NCI-H2227 treated with DMSO at 0.1 percent for 48 hours (cell line): Measurements from ENCODE around the gene TSPAN12.

Experiments
- DNase-seq: peaks from one replicate; lab custom pipeline; 2025; lab: John Stamatoyannopoulos, UW

TSPAN12 gene

DNA sequence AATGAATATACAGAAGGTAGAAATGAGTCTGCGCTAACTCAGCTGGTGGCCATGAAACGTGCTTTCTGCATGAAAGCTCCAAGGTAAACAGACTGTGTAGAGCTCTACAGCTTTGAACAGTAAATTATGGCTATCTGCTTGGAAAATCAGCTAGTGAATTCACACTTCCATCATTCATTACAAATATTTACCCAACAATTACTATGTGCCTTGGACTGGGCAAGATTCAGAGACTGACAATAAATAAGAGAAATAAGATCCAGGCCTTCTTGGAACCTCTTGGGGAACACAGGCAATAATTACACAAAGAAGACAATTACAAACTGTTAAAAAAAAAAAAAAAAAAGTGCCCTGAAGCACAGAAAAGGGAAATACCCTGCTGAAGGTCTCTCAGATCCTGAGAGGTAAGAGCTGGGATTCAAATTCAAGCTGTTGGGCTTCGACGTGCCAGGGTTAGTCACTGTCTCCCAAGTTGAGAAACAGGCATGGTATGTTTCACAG, 15.8 kb downstream of the TSPAN12 start:
- DNase-seq, result peak; percentile 33

DNA sequence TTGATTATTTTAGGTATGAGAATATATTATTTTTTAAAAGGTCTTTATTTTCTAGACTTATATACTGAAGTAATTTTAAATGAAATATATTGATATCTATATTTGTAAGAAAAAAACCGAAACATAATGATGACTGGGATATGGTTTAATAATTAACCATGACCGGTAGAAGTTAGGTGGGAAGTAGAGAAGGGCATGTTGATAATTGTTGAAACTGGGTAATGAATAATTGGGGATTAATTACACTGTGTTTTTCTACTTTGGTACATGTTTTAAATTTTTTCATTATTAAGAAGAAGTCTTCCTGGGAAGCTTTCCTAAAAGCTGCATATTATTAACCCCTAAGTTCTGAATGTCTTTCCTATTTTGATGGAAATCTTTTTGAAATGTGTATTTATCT, 16.3 kb downstream of the TSPAN12 start:
- DNase-seq, result no peak

DNA sequence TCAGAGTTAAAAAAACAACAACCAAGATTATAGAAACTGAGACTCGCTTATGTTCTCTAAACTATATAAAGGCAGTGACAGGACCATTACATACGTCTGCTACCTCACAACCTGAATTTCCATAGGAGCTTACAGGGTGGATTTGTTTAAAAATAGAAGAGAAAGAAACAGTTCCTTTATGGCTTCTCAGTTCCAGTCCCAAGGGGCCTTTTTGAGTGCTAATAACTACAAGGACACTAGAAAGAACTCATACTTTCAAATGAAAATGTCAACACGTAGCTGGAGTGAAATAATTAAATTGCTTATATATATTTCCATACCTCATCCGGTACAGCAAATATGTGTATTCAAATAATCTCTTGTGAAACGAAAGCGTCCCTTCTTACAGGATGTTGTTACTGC, 19.7 kb downstream of the TSPAN12 start:
- DNase-seq, result no peak

DNA sequence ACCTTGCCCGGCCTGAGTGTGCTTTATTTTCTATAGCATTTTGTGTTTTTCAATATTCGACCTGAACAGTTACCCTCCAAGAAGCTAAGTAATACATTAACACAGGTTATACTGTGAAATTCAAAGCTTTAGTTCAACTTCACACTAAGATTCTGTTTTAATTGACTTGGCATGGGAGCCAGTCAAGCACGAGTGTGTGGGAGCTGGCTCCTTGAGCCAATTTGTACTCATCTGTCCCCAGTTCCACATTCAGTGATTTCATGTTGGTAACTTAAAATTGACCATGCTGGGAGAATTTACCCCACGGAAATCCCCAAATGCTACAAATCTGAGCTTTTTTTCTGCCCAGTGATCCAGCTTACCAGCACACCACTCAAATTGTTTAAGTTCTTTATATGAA, 20.3 kb downstream of the TSPAN12 start:
- no peak for DNase-seq

DNA sequence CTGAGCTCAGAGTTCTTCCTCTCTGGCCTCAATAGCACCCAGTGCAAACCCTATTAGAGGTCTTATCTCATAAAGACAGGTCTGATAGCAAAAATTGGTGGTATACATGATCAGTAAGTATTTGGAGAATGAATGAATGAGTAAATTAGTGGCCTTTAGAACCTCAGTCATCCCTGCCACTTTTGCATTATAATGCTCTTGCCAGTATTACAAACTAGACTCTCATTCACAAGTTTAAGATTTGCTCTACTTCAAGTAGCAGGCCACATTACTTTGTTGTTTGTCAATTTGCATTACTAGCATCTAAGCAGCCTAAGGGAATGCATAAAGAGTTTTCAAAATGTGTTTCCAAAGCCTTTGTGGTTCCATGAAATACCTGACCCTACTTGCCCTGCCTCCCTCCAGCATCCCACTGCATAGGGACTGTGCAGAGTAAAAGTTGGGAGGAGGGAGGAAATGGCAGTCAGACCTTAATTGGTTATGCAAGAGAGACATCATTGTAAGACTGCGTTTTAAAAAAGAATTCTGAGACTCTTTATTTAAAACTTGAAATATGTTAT, 21.3 kb downstream of the TSPAN12 start:
- DNase-seq, result no peak

DNA sequence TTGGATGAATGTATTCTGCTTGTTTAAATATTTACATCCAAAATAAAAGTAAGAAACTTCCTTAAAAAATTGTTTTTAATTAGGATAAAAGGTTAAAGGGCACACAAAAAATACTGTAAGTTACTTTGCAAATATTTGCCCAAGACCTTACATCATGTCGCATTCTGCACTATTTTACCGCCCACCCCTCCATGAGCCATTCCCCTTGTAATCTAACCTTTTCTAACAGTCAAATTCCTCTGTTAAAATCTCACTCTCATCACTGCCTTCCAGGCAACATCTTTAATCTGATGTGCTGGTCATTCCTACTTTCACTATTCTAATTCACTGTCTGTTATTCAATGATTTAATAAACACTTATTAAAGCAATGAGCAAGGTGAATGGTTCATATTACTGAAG, 23.2 kb downstream of the TSPAN12 start:
- no peak for DNase-seq

DNA sequence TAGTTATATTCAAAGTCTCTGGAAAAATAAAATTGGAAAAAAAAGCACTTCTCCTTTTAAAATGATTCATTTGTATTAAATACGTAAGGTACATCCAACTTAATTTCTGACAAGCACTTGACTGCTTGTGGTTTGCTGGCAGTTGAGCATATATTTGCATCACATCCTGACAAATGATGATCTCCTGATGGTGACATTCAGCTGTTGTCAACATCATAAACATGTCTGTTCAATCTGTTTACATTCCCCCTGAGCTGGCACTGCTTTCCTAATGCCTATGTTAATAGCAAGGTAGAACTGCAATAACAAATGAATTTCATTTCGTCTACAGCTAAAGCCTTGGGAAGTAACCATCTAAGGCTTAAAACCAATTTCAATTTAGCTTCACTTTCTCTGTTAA, 24.4 kb downstream of the TSPAN12 start:
- DNase-seq, result no peak

DNA sequence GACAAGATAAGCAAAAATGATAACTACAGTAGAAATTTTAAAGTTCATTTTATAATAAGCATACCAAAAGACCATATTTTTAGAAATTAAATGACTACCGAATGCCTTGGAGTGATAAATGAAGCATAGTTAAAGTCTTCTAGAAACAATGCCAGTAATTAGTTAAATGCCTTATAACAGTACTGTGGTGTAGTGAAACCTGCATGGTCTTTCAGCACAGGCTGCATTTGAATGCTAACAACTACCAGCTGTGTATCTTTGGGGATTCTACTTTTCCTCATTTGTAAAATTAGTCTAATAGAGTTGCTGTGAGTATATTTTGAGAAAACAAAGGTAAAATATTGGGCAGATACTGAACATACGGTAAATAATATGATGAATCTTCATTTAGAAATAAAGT, 25.1 kb downstream of the TSPAN12 start:
- DNase-seq, result no peak

DNA sequence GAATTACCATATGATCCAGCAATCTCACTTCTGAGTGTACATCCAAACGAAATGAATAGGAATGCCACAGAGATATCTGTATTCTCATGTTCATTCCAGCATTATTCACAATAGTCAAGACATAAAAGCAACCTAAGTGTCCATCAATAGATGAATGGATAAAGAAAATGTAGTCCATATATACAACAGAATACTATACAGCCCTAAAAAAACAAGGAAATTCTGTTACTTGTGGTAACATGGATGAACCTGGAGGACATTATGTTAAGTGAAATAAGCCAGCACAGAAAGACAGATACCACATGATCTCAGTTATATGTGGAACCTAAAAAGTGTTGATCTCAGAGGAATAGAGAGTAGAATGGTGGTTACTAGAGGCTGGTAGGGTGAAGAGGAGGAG, 26.7 kb downstream of the TSPAN12 start:
- DNase-seq, result no peak

DNA sequence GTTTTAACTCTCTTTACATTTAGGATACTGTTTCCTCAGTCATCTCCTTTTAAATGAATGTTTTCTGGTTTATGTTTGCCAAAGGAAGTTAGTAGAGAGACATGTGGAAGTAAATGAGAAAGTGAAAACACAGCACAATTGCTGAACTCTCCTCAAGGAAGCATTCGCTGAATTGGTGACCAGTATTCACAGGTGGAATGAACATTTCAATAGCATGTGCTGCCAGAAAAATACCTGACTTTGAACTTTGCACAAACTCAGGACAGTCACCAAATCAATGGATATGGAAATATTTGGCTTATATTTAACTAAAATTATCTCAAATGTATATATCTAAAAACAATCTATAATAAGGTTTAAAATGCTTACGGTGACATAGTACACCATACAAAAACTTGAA, 28.5 kb downstream of the TSPAN12 start:
- DNase-seq, result no peak

DNA sequence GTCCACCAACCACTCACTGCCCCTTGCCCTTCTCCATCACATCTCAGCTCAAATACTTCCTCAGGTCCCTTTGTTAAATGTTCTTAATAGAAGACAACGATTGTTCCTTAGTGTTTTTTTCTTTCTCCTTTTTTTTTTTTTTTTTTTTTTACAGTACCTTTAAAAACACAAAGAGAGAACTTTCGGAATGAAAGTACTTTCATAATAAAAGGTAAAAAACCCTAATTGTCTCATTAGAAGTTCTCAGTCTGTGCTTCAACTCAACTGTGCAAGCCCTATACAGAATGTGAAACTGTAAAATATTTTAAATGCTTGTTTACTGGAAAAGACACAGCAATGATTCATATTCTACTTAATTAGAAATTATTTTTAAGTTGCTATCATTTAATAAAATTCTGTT, 29.4 kb downstream of the TSPAN12 start:
- DNase-seq, result no peak

DNA sequence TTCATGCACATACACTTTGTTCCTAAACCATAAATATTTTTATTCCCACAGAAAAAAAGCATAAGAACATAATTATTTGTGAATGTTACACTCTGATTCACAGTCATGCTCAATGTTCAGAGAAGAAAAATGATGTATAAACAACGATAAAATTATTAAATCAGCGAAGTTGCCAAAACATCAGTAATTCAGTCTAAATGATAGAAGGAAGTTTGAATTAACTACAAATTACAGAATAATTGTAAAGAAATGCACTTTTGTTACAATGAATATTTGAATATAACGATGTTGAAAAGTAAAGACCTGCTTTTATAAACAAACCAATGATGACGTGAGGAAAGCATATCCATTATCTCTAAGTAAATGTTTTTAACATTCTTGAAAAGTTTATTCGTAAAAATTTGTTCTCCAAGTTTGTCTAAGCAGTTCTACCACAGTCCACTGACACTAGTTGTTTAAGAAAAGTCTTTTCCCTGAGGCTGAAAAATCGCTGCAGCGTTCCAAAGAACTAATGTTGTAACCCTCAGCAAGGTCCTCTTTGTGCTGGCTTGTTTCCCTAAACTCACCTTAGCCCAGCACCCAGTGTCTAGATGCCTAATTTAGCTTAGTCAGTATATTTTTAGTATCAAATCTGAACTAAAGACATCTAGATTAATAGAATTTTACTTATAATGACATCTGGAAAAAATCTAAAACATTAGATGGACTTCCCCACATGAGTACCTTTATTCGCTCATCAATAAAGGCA, 30.4 kb downstream of the TSPAN12 start:
- DNase-seq, result no peak

DNA sequence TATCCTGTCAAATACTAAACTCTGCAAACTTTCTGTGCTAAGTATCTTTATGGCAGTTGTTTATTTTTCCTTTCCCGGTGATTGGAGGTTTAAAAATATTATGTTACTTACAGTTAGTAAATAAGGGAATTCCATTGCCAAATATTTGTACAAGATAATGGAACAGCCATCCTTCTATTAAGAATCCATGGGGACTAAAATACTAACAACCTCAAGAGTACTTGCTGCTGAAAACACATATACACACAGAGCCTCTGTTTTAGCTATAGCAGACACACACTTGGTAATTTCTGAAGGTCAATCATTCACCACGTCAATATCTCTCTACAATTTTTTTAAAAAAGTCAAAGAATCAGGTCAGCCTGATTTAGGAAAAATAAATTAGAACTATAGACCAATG, 32.4 kb downstream of the TSPAN12 start:
- DNase-seq, result no peak

DNA sequence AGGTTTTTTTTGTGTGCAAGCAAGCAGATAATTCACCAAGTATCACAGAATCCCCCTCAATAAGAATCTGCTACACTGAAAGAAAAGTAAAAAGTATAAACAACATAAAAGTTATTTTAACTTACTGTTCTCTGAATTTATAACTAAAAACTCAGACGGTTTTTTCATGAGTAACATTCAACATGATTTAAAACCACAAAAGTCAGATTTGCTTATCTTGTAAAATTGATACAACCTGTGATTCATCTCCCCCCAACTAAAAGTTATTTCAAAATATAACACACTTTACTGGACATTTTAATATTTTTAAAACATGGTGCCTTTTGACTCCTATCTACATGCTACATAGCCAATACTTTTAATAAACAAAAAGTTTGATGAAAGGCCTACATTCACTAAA, 32.8 kb downstream of the TSPAN12 start:
- no peak for DNase-seq

DNA sequence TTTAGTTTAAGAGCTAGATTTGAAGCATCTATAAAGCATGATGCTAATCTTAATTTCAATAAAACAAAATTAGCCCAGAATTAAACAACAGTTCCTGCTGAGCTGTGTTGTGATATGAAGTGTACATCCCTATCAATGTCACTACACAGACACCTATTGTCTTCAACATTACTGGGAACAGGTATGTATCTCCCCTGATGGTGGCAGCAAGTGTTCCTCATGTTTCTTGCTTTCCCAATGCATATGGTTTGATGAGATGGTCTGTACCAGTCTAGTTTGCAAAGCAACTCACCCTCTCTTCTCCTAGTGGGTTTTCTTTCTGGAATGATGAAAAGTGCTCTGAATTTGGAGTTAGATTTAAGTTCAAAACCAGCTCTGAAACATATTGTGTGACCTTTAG, 38.1 kb downstream of the TSPAN12 start:
- no peak for DNase-seq

DNA sequence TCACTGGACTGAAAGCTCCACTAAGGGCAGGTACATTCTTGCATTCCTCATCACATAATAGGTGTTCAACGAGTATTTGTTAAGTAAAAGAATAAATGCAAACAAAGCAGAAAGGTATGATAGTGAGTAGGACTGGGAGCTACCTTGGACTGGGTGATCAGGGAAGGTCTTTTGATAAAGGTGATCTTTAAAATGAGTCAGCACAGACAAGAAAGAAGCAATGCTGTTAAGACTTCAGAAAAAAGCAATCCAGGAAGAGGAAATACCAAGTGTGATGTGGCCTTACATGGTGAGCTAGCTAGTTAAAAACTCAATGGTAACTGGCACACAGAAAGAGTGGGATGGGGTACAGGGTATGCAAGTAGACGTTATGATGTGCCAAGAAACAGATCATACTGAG, 40.1 kb downstream of the TSPAN12 start:
- DNase-seq, result no peak

DNA sequence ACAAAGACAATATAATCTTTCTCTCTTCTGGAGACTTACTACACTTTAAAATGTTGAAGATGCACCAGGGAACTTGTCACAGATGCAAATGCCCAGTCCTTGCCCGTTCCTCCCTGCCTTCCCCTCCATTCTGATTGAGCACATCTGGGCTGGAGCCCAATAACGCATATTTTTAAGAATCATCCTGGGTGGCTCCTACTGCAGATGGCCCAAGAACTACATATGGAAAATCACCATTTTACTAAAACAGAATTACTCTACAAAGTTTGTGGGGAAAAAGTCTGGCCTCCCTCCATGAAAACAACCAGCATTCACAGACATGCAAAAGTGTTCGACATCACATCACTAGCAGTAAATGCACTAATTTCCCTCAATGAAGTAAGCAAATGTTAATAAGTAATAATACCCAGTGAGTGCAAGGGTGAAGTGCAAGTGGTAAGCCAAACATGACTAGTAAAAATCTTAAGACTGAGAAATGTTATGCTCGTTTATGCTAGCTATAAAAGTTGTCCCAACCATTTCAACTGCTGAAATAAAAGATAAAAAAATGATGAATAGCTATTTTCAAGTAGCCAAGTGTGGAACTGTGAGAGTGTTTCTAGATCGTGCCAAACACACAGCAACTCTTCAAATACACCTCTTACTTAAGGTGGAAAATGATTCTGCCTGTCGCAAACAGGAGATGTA, 43.5 kb downstream of the TSPAN12 start:
- no peak for DNase-seq

DNA sequence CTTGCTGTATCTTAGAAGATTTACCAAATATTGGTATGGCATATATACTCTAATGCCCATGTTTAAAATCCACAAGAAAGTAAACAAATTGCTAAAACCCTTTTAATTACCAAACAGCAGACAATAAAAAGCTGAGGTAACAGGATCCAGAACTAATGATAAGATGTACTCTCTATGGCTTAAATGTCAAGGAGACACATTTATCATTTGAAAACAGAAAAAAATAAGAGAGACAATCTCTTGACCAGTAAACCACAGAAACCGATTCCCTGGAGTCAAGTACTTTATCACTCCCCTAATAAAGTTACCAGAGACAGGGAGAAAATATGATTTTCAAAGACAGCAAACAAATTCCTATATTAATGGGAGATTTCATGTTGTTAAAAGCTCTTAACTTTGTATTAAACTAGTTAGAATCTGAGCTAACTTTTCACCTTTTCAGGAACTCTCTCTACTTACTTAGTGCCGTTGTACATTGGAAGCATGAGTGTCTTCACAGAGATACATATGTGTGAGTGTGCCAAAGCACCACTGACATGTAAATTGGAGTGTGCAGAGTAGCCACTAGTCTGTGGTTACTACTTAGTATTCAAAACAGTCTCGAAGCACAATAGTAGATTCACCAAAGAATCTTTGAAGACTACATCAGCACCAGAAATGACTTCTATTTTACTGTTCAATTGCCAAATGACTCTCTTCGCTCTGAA, 44.2 kb downstream of the TSPAN12 start:
- DNase-seq, result no peak

DNA sequence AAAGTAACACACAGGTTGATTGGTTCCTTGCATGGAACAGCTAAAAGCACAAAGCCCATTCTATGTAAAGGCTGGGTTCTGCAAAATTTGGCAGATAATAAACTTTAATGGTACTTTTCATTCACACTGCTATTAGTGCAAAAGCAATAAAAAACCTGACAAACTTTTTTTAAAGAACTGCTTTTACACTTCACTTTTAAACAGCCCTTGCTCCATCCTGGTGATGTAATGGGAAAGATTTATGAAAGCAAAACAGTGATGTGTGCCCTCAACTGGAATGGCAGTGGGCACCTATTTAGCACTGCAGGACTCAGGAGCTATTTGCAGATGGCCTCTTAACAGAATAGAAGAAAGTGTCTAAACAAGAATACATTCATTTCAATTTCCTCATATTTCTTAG, 44.9 kb downstream of the TSPAN12 start:
- DNase-seq, result no peak

DNA sequence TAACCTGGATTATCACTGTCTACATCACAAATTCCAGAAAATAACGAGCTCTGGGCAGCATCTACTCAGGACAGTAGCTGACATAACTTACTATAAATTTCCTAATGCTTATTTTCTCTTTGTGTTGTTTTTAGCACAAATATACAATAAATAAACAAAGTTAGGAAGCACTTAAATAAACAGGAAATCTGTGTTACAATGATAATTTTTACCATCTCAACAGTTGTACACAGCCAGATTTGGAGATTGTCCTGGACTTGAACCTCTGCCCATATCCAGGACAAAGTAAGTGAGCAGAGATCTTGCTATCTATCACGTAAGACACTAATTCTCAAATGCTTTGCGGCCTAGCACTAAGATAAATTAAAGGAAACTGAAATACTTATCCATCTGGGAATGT, 48.7 kb downstream of the TSPAN12 start:
- DNase-seq, result no peak

DNA sequence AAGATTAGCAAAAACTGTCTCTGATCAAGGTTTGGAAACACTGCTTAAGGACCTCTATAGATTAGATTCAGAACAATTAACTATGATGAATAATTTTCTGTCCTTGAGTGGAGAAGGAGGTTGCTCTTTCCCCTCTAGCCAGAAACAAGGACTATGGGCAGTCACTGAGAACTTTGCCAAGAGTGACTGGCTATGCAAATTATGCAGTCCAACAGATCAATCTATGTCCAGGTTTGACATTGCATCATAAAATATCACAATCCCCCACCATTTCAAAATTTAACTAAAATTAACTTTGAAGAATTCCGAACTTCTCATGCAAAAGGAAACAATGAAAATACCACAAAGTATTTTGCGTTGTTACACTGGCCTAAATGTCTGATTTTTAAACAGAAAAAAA, 50.6 kb downstream of the TSPAN12 start:
- no peak for DNase-seq

DNA sequence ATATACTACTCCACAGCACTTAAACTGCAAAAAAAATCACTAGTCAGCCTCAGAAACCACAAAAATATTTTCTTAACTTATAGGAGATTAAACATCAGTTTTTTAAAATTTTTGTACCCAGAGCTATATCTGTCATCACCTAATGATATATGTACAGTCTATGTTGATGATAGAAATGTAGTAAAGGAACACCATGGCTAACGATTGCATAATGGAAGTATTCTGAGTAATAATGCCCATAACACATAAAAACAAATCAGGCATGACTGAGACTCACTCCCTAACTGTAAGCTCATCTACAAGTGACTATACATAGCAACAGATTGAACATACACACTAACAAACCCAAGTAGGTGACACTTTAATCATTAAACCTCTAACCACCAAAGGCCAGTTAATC, 51.3 kb downstream of the TSPAN12 start:
- no peak for DNase-seq
